Activated gamma-delta T cell treated with anti-CD3 and anti-CD28 coated beads, Interleukin-2, amount 50 U/mL, for 16 hours (primary cell): ENCODE measurements around the gene OTULIN.

ENCODE experiments used
- DNase-seq: peaks from one replicate; pipeline ENCODE4 v3.0.0-alpha.2; 2020; ENCODE audit warnings: low read depth

OTULIN gene

GRCh38 chr5:14664270-14665100 is at the start of gene OTULIN:
Gene OTULIN, plus strand, starts transcription at chr5:14664718. Its CDS starts 108 bp downstream, at chr5:14664826.
- DNase-seq = peak; percentile 74

- DNase-seq = no peak
Observed at GRCh38 chr5:14615365-14615764, 49.2 kb upstream of the OTULIN start.

GRCh38 chr5:14617441-14617840 is 47.1 kb upstream of the OTULIN start:
- DNase-seq = no peak

GRCh38 chr5:14627270-14627669 is 37.2 kb upstream of the OTULIN start:
- no peak for DNase-seq

- peak; percentile 28 for DNase-seq
Observed at GRCh38 chr5:14628346-14628745, 36.2 kb upstream of the OTULIN start.

GRCh38 chr5:14630671-14631070 is 33.8 kb upstream of the OTULIN start:
- DNase-seq = no peak

GRCh38 chr5:14635656-14636055 is 28.9 kb upstream of the OTULIN start:
- DNase-seq = no peak

- no peak for DNase-seq
Observed at GRCh38 chr5:14640765-14641164, 23.8 kb upstream of the OTULIN start.

- no peak for DNase-seq
Observed at GRCh38 chr5:14644623-14645237, 19.8 kb upstream of the OTULIN start.

GRCh38 chr5:14650052-14650451 is 14.5 kb upstream of the OTULIN start:
- no peak for DNase-seq

GRCh38 chr5:14655146-14655741 is 9.3 kb upstream of the OTULIN start:
- DNase-seq = no peak

- no peak for DNase-seq
Observed at GRCh38 chr5:14656898-14657297, 7.6 kb upstream of the OTULIN start.

GRCh38 chr5:14659821-14660607 is 4.5 kb upstream of the OTULIN start:
- no peak for DNase-seq

- no peak for DNase-seq
Observed at GRCh38 chr5:14660833-14661232, 3.7 kb upstream of the OTULIN start.

GRCh38 chr5:14662721-14663260 is 1.7 kb upstream of the OTULIN start:
- DNase-seq = no peak

- DNase-seq = no peak
Observed at GRCh38 chr5:14663734-14664269, 716 bp upstream of the OTULIN start.

GRCh38 chr5:14665101-14665822 is 744 bp downstream of the OTULIN start:
- no peak for DNase-seq

- DNase-seq = no peak
Observed at GRCh38 chr5:14665949-14666348, 1.4 kb downstream of the OTULIN start.

GRCh38 chr5:14666357-14666756 is 1.8 kb downstream of the OTULIN start:
- DNase-seq = no peak

- DNase-seq = no peak
Observed at GRCh38 chr5:14667290-14667689, 2.8 kb downstream of the OTULIN start.

GRCh38 chr5:14667770-14668169 is 3.3 kb downstream of the OTULIN start:
- no peak for DNase-seq
